T-helper 1 cell treated with Interleukin-12 subunit alpha and Interleukin-12 subunit beta and Interleukin-4 antibody, amounts not matched to agents 30 μg/mL and 1 μg/mL, for 36 hours (primary cell): ENCODE results near the gene TBCA.

Experiments used
- H3K27ac Mint-ChIP-seq: one replicate; pipeline ENCODE4 v1.8.0; 2021; ENCODE audit warnings: mild to moderate bottlenecking, mixed read lengths
- H3K27me3 Mint-ChIP-seq: one replicate; pipeline ENCODE4 v1.8.0; 2021; ENCODE audit warnings: low read depth, mixed read lengths
- H3K36me3 Mint-ChIP-seq: one replicate; pipeline ENCODE4 v1.8.0; 2021; ENCODE audit warnings: low read depth, mixed read lengths
- H3K4me1 Mint-ChIP-seq: one replicate; pipeline ENCODE4 v1.8.0; 2021; ENCODE audit warnings: low read depth, mixed read lengths
- H3K4me3 Mint-ChIP-seq: one replicate; pipeline ENCODE4 v1.8.0; 2021; ENCODE audit warnings: mild to moderate bottlenecking, moderate library complexity, mixed read lengths
- H3K9me3 Mint-ChIP-seq: one replicate; pipeline ENCODE4 v1.8.0; 2021; ENCODE audit warnings: mixed read lengths

Gene TBCA

GRCh38 chr5:77778881-77779438 lies 2.8 kb upstream of the TBCA start:
- peaks cover 9% of the 10 kb centered on the region for H3K27me3 Mint-ChIP-seq
- no peak overlapping the region for H3K4me3 Mint-ChIP-seq
- peaks cover 9% of the 10 kb centered on the region for H3K36me3 Mint-ChIP-seq
- H3K9me3 Mint-ChIP-seq, result no peaks in the 10 kb centered on the region
- no peak overlapping the region for H3K27ac Mint-ChIP-seq
- peaks cover 21% of the 10 kb centered on the region for H3K4me1 Mint-ChIP-seq

- no peak overlapping the region for H3K27ac Mint-ChIP-seq
- H3K4me3 Mint-ChIP-seq, result no peak overlapping the region
- H3K9me3 Mint-ChIP-seq, result no peaks in the 10 kb centered on the region
- H3K27me3 Mint-ChIP-seq, result peaks cover 9% of the 10 kb centered on the region
- H3K36me3 Mint-ChIP-seq, result peaks cover 12% of the 10 kb centered on the region
- H3K4me1 Mint-ChIP-seq, result peaks cover 24% of the 10 kb centered on the region
These were observed 2.3 kb upstream of the TBCA start for GRCh38 chr5:77778398-77778797.

GRCh38 chr5:77777911-77778310 lies 1.8 kb upstream of the TBCA start:
- Mint-ChIP-seq H3K4me1 (peaks cover 25% of the 10 kb centered on the region), H3K27ac (no peak overlapping the region), H3K4me3 (no peak overlapping the region), H3K36me3 (peaks cover 12% of the 10 kb centered on the region), H3K9me3 (no peaks in the 10 kb centered on the region), H3K27me3 (peaks cover 6% of the 10 kb centered on the region)

GRCh38 chr5:77777281-77777892 lies 1.2 kb upstream of the TBCA start:
- Mint-ChIP-seq H3K4me1 (peaks cover 27% of the 10 kb centered on the region), H3K27ac (peak overlapping the region; percentile 53), H3K9me3 (no peaks in the 10 kb centered on the region), H3K4me3 (peak overlapping the region; percentile 43), H3K27me3 (peaks cover under 1% of the 10 kb centered on the region), H3K36me3 (peaks cover 12% of the 10 kb centered on the region)

- peak overlapping the region; percentile 95 for H3K4me3 Mint-ChIP-seq
- no peaks in the 10 kb centered on the region for H3K27me3 Mint-ChIP-seq
- no peaks in the 10 kb centered on the region for H3K9me3 Mint-ChIP-seq
- peak overlapping the region; percentile 93 for H3K27ac Mint-ChIP-seq
- H3K36me3 Mint-ChIP-seq, result peaks cover 15% of the 10 kb centered on the region
- H3K4me1 Mint-ChIP-seq, result peaks cover 29% of the 10 kb centered on the region
These were observed 541 bp upstream of the TBCA start for GRCh38 chr5:77776554-77777206.

- peaks cover 23% of the 10 kb centered on the region for H3K36me3 Mint-ChIP-seq
These were observed 954 bp downstream of the TBCA start for GRCh38 chr5:77774981-77775789.

GRCh38 chr5:77773734-77774280 lies 2.3 kb downstream of the TBCA start:
- H3K4me1 Mint-ChIP-seq, result peaks cover 39% of the 10 kb centered on the region
- H3K36me3 Mint-ChIP-seq, result peaks cover 23% of the 10 kb centered on the region
- H3K27me3 Mint-ChIP-seq, result no peaks in the 10 kb centered on the region
- H3K4me3 Mint-ChIP-seq, result no peak overlapping the region
- no peak overlapping the region for H3K27ac Mint-ChIP-seq
- H3K9me3 Mint-ChIP-seq, result no peaks in the 10 kb centered on the region

More at GRCh38 chr5:77774981-77775789, 954 bp downstream of the TBCA start:
- Mint-ChIP-seq H3K27ac (peak overlapping the region; percentile 97), H3K4me1 (peaks cover 36% of the 10 kb centered on the region), H3K9me3 (no peaks in the 10 kb centered on the region), H3K27me3 (no peaks in the 10 kb centered on the region), H3K4me3 (peak overlapping the region; percentile 95)

- Mint-ChIP-seq H3K9me3 (no peaks in the 10 kb centered on the region), H3K27me3 (no peaks in the 10 kb centered on the region), H3K36me3 (peaks cover 24% of the 10 kb centered on the region), H3K4me1 (peaks cover 40% of the 10 kb centered on the region), H3K27ac (no peak overlapping the region), H3K4me3 (no peak overlapping the region)
These were observed 3.4 kb downstream of the TBCA start for GRCh38 chr5:77772729-77773128.

GRCh38 chr5:77771452-77771851 lies 4.7 kb downstream of the TBCA start:
- H3K27me3 Mint-ChIP-seq, result no peaks in the 10 kb centered on the region
- H3K27ac Mint-ChIP-seq, result no peak overlapping the region
- H3K4me1 Mint-ChIP-seq, result peaks cover 36% of the 10 kb centered on the region
- peaks cover 30% of the 10 kb centered on the region for H3K36me3 Mint-ChIP-seq
- H3K9me3 Mint-ChIP-seq, result no peaks in the 10 kb centered on the region
- H3K4me3 Mint-ChIP-seq, result no peak overlapping the region

- H3K27me3 Mint-ChIP-seq, result no peaks in the 10 kb centered on the region
- no peak overlapping the region for H3K27ac Mint-ChIP-seq
- no peaks in the 10 kb centered on the region for H3K9me3 Mint-ChIP-seq
- H3K4me3 Mint-ChIP-seq, result no peak overlapping the region
- H3K36me3 Mint-ChIP-seq, result peaks cover 36% of the 10 kb centered on the region
- peaks cover 35% of the 10 kb centered on the region for H3K4me1 Mint-ChIP-seq
These were observed 5.7 kb downstream of the TBCA start for GRCh38 chr5:77770293-77771005.

- H3K4me1 Mint-ChIP-seq, result peaks cover 21% of the 10 kb centered on the region
- H3K36me3 Mint-ChIP-seq, result peaks cover 29% of the 10 kb centered on the region
- no peak overlapping the region for H3K4me3 Mint-ChIP-seq
- H3K27me3 Mint-ChIP-seq, result no peaks in the 10 kb centered on the region
- H3K27ac Mint-ChIP-seq, result no peak overlapping the region
- H3K9me3 Mint-ChIP-seq, result no peaks in the 10 kb centered on the region
These were observed 7.2 kb downstream of the TBCA start for GRCh38 chr5:77768978-77769377.

GRCh38 chr5:77767301-77767700 lies 8.8 kb downstream of the TBCA start:
- no peak overlapping the region for H3K4me3 Mint-ChIP-seq
- no peak overlapping the region for H3K27ac Mint-ChIP-seq
- H3K36me3 Mint-ChIP-seq, result peaks cover 32% of the 10 kb centered on the region
- peaks cover 16% of the 10 kb centered on the region for H3K4me1 Mint-ChIP-seq
- H3K27me3 Mint-ChIP-seq, result no peaks in the 10 kb centered on the region
- H3K9me3 Mint-ChIP-seq, result no peaks in the 10 kb centered on the region

GRCh38 chr5:77761606-77762005 lies 14.5 kb downstream of the TBCA start:
- Mint-ChIP-seq H3K9me3 (no peaks in the 10 kb centered on the region), H3K36me3 (peaks cover 31% of the 10 kb centered on the region), H3K27ac (no peak overlapping the region), H3K4me3 (no peak overlapping the region), H3K27me3 (no peaks in the 10 kb centered on the region), H3K4me1 (peaks cover 4% of the 10 kb centered on the region)
